HG03135 (cell line): ENCODE measurements around the gene GBP5.
"Not testable (repeated sequence)": the region's sequence is repeated elsewhere in the genome, so short reads cannot be mapped to it uniquely, and the experiment has no call there.

Experiments
- ATAC-seq: cut with Tn5 transposase; IDR thresholded peaks from one replicate; pipeline ENCODE4 v1.9.1; 2021; ENCODE audit warnings: mild to moderate bottlenecking, moderate library complexity; ENCODE audit not compliant: unreplicated experiment

Gene GBP5

DNA sequence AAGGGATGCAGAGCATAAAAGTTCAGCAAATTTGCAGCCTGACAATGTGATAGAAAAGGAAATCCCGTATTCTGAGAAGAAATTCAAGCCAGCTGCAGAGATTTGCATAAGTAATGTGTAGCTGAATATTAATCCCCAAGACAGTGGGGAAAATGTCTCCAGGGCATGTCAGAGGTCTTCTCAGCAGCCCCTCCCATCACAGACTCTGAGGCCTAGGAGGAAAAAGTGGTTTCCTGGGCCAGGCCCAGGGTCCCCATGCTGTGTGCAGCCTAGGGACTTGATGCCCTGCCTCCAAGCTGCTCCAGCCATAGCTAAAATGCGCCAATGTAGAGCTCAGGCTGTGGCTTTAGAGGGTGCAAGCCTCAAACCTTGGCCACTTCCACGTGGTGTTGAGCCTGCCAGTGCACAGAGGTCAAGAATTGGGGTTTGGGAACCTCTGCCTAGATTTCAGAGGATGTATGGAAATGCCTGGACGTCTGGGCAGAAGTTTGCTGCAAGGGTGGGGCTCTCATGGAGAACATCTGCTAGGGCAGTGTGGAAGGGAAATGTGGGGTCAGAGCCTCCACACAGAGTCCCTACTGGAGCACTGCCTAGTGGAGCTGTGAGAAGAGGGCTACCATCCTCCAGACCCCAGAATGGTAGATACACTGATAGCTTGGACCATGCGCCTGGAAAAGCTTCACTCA lies 11.6 kb upstream of the GBP5 start:
- ATAC-seq, result not testable (repeated sequence)

GRCh38 chr1:89280766-89281165 lies 8.1 kb upstream of the GBP5 start:
- no peak for ATAC-seq

- peak; percentile 64 for ATAC-seq
Observed at GRCh38 chr1:89279011-89279466, 6.4 kb upstream of the GBP5 start.

DNA sequence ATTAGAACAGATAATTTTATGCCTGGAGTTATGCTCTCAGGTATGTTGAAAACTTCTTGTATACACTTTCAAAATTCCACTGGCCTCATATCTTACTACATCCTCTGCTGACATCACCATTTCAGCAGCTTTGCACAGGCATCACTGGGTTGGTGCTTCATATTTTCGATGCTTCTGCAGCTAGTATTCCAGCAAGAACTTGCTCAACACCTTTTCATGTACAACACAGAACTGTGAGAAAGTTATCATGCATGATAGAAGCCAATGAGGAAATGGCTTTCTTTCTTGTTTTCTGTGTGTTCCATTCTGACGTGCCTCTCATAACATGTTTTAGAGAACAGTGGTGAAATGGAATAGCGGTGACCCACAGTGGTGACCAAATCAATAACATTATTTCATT lies 5.1 kb upstream of the GBP5 start:
- no peak for ATAC-seq

GRCh38 chr1:89276690-89277089 lies 4.0 kb upstream of the GBP5 start:
- ATAC-seq, result no peak

DNA sequence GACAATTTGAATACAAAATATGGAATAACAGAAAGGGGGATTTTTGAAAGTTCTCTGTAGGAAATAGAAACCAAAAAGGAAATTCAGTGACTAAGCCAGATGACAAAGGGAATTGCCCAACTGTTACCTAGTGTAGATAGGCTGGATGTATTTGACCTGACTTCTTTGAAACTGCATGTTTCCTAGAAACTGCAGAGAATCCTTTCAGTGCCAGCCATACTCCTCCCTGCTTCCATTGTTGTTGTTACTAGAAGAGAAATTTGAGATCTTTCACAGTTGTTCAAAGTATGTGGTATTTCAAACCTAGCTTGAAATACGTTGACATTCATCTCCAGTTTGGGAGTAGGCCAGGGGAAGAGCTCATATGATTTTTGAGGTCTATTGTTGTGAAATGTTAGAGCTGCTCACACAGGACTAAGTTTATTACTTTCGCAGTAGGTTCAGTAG lies 1.8 kb upstream of the GBP5 start:
- no peak for ATAC-seq

DNA sequence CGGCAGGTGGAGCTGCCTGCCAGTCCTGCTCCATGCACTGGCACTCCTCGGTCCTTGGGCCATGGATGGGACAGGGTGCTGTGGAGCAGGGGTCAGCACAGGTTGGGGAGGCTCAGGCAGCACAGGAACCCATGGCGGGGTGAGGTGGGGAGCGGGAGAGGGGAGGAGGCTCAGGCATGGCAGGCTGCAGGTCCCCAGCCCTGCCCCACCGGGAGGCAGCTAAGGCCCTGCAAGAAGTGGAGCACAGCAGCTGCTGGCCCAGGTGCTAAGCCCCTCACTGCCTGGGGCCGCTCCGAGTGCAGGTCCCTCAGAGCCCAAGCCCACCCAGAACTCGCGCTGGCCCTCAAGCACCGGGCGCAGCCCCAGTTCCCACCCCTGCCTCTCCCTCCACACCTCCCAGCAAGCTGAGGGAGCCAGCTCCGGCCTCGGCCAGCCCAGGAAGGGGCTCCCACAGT lies 691 bp upstream of the GBP5 start:
- ATAC-seq, result no peak

DNA sequence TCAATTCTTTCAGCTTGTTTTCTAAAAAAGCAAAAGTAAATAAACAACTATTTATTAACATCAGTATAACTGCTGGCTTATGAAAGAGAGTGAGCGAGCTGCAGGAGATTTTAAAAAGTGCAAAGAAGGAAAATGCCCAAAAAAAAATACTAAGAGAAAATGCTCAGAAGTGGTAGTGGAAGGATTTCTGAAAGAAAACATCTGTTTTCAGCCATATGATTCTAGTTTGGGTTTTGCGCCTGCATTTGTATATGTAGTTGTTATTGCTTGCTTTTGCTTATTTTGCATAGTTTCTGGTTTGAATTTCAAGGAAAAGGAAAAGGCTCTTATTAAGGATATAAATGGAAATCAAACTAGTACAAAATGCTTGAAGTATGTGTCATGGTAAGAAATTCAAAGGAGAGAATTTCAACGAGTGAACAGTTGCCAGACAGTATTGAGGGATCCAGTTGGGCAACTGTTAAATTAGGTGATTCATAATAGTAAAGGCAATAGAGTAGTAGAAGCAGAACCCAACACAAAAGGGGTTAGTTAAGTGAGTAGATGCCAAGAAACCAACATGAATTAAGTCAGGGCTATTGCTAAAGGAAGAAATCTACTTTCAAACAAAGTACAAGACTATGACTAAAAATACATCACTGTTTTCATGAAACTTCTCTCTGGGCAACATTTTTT lies 1.2 kb downstream of the GBP5 start:
- no peak for ATAC-seq

GRCh38 chr1:89270423-89270822 lies 2.2 kb downstream of the GBP5 start:
- ATAC-seq, result no peak

DNA sequence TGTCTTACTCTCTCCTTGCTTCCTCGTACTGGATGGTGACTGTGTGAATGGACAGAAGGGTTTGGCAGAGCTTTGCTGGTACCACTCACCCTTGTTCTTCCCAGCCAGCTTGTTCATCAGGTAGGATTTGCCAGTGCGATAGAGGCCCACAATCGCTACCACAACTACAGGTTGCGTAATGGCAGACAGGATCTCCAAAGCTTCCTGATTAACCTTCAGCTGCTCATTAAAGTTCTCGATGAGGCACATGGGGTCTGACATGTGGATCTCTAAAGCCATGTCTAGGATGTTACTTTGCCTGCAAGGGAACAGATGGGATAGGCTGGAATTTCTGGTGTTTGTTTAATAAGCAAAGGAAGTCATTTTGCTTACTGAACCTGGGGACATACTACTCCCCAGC lies 3.4 kb downstream of the GBP5 start:
- no peak for ATAC-seq

DNA sequence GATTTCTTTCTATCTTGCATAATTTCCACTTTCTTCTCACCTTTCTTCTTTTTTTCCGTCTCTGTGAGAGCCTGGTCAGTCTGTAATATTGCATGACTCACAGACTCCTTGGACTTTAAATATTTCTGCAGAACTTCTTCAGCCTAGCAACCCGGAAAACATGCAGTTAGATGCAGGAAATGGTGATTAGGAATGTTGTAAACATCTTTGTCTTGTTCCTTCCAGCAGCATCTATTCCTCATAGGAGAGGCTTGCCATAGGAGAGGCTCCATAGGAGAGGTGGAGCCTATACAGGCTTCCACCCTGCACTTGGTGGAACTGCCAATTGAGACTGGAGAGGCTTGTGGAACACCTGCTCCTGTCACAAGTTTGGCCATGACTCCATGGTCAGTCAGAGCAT lies 10.0 kb downstream of the GBP5 start:
- ATAC-seq, result no peak

DNA sequence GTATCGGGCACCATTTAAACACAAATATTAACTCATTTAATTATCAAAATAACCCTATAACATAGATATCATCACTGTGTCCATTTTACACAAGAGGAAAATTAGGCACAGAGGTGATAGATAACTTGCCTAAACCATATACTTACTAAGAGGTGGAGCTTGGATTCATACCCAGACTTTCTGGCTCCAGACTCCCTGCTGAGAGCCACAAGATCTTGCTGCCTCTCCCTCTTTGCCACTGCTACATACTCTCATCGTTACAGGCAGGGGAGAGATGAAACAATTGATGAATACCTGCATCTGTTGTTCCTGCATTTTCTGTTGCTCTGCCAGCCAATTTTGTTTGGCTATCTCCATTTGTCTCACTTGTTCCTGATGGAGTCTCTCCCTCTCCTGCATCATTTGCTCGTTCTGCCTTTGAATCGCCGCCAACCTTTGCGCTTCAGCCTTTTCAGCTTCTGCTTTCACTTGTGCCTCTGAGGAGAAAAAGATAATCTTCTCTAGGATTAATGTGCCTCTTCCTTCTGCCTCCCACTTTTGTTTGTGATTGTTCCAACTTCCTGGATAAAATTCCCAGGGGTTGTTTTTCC lies 10.6 kb downstream of the GBP5 start:
- no peak for ATAC-seq

DNA sequence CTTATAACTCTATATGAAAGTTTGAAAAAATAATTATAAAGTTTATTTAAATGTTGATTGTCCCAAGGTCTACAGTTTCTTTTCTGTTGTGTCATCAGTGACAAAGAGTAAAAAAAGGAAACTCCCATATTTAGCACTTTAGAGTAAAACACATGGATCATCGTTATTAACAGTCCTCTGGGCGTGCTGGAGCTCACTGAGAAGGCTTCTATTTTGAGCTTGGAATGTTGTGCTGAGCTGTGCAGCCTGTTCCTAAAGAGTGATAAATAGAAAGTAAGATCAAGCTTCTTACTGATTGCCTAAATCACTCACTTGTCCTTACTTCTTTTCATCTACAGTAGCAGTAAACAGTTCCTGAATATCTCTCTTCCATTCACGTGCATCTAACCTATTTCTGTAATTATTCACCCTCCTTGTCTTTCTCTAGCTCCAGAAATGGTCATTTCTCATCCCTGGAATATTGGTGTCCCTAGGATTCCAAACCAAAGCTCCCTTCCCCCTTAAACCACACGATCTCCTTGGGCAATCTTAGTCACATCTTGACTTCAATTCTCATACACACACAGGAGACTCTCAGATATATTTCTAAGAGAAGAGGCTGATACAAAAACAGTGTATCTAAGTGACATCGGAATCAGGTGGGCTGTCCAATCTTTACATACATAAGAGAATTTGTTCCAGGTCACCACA lies 11.9 kb downstream of the GBP5 start:
- ATAC-seq, result no peak

GRCh38 chr1:89260042-89260441 lies 12.6 kb downstream of the GBP5 start:
- ATAC-seq, result no peak

DNA sequence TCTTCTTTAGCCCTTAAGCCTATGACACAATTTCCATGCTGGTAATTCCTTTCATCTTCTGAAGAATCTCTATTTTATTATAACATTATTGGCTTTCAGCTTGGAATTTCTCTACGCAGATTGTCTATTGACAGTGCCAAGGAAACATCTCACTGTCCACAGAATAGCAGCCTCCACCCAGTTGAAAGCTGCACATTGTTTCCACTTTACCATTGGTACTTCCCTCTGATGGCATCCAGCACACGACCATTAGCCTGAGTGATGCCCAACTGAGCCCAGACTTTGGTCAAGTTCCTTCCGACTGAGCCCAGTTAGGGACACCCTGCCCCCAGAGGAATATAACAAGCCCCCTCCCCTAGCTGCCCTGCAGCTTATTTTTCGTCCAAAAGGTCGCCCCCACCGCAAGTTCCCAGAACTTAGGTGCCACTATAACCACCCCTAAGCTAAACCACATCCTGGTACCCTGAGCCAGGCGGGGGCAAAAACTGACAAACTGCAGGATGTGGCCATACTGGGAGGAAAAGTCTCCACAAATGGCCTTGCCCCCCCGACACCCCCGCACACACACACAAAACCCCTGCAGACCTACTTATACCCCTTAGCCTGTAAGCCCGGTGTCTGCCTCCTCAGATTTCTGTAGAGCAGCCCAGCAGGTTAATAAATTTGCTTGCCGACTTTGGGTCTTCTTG lies 13.2 kb downstream of the GBP5 start:
- ATAC-seq, result no peak

DNA sequence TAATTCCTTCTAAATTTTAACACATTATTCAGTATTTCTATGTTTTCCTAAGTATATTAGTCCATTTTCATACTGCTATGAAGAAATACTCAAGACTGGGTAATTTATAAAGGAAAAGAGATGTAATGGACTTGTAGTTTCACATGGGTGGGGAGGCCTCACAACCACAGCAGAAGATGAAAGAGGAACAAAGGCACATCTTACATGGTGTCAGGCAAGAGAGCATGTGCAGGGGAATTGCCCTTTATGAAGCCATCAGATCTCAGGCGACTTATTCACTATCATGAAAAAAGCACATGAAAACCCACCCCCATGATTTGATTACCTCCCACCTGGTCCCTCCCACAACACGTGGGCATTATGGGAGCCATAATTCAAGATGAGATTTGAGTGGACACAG lies 15.6 kb downstream of the GBP5 start:
- ATAC-seq, result no peak

- not testable (repeated sequence) for ATAC-seq
Observed at GRCh38 chr1:89255581-89255980, 17.1 kb downstream of the GBP5 start.

GRCh38 chr1:89254658-89255287 lies 17.9 kb downstream of the GBP5 start:
- no peak for ATAC-seq

DNA sequence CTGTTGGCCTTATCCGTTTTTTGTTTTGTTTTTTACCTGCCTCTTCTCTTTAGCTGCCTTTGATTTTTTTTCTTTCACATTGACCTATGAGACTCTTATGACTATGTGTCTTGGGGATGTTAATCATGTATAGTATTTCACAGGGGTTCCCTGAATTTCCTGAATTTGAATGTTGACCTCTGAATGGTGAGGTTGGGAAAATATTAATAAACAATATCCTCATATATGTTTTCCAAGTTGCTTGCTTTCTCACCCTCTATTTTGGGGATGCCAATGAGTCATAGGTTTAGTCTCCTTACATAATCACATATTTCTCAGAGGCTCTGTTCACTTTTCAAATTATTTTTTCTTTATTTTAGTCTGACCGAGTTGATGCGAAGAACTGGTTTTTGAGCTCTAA lies 29.6 kb downstream of the GBP5 start:
- no peak for ATAC-seq
